ENCODE measurements around the gene KRTAP3-1. TPM values are rescaled to one million over a fixed set of nuclear protein-coding genes. Genes with fewer than 3 reads are reported as not detected.

The KRTAP3-1 gene
- total RNA-seq, 2 experiments from 2014 or later: not detected

- intact Hi-C loops (cut with micrococcal nuclease): no loop called here
- Mint-ChIP-seq H3K27me3 (peaks cover 8% of the 10 kb centered on the region), H3K36me3 (no peaks in the 10 kb centered on the region), H3K9me3 (no peaks in the 10 kb centered on the region), H3K27ac (no peak overlapping the region), H3K4me1 (ENCODE audit: low read depth) (no peaks in the 10 kb centered on the region), H3K4me3 (no peak overlapping the region)
- ChIA-PET POLR2A (no interaction called here), CTCF (no interaction called here)
- no peak for DNase-seq
Observed at GRCh38 chr17:40960144-40960543, 48.8 kb downstream of the KRTAP3-1 start.

Other genes starting within 250 kb of the KRTAP3-1 start
- not detected for gene KRT26, start 236.9 kb downstream of the KRTAP3-1 start, total RNA-seq
- gene KRT27, start 226.6 kb downstream of the KRTAP3-1 start, total RNA-seq: not detected
- gene KRT28, start 209.2 kb downstream of the KRTAP3-1 start, total RNA-seq: not detected
- gene KRT10, start 186.5 kb downstream of the KRTAP3-1 start, total RNA-seq: 10 to 100 TPM; 28.4 to 35.5 TPM
- gene KRT12, start 141.9 kb downstream of the KRTAP3-1 start, total RNA-seq: not detected
- not detected for gene KRT20, start 123.9 kb downstream of the KRTAP3-1 start, total RNA-seq
- gene KRT23, start 71.5 kb downstream of the KRTAP3-1 start, total RNA-seq: not detected
- not detected for gene KRT39, start 42.2 kb downstream of the KRTAP3-1 start, total RNA-seq
- gene KRT40, start 24.8 kb downstream of the KRTAP3-1 start, total RNA-seq: not detected
- not detected for gene KRTAP3-3, start 15.0 kb downstream of the KRTAP3-1 start, total RNA-seq
- not detected for gene KRTAP3-2, start 9.2 kb downstream of the KRTAP3-1 start, total RNA-seq
- not detected for gene KRTAP1-5, start 18.1 kb upstream of the KRTAP3-1 start, total RNA-seq
- gene KRTAP1-4, start 21.1 kb upstream of the KRTAP3-1 start, total RNA-seq: not detected
- gene KRTAP1-3, start 25.7 kb upstream of the KRTAP3-1 start, total RNA-seq: not detected
- not detected for gene KRTAP1-1, start 32.3 kb upstream of the KRTAP3-1 start, total RNA-seq
- gene KRTAP2-1, start 38.2 kb upstream of the KRTAP3-1 start, total RNA-seq: not detected
- gene KRTAP2-2, start 46.1 kb upstream of the KRTAP3-1 start, total RNA-seq: not detected
- not detected for gene KRTAP2-3, start 51.0 kb upstream of the KRTAP3-1 start, total RNA-seq
- not detected for gene KRTAP2-4, start 56.8 kb upstream of the KRTAP3-1 start, total RNA-seq
- gene KRTAP4-7, start 75.0 kb upstream of the KRTAP3-1 start, total RNA-seq: not detected
- not detected for gene KRTAP4-8, start 89.0 kb upstream of the KRTAP3-1 start, total RNA-seq
- gene KRTAP4-16, start 93.1 kb upstream of the KRTAP3-1 start, total RNA-seq: not detected
- gene KRTAP4-9, start 96.3 kb upstream of the KRTAP3-1 start, total RNA-seq: not detected
- gene KRTAP4-11, start 109.2 kb upstream of the KRTAP3-1 start, total RNA-seq: not detected
- gene KRTAP4-12, start 115.1 kb upstream of the KRTAP3-1 start, total RNA-seq: not detected
- not detected for gene KRTAP4-6, start 131.4 kb upstream of the KRTAP3-1 start, total RNA-seq
- not detected for gene KRTAP4-5, start 140.7 kb upstream of the KRTAP3-1 start, total RNA-seq
- gene KRTAP4-4, start 151.6 kb upstream of the KRTAP3-1 start, total RNA-seq: not detected
- gene KRTAP4-3, start 159.1 kb upstream of the KRTAP3-1 start, total RNA-seq: not detected
- gene KRTAP4-2, start 169.1 kb upstream of the KRTAP3-1 start, total RNA-seq: not detected
- not detected for gene KRTAP4-1, start 175.8 kb upstream of the KRTAP3-1 start, total RNA-seq
- not detected for gene KRTAP9-1, start 180.8 kb upstream of the KRTAP3-1 start, total RNA-seq
- not detected for gene KRTAP9-2, start 217.5 kb upstream of the KRTAP3-1 start, total RNA-seq
- not detected for gene KRTAP9-3, start 223.3 kb upstream of the KRTAP3-1 start, total RNA-seq
- not detected for gene KRTAP9-8, start 228.9 kb upstream of the KRTAP3-1 start, total RNA-seq
- not detected for gene KRTAP9-4, start 240.6 kb upstream of the KRTAP3-1 start, total RNA-seq
- not detected for gene KRTAP9-9, start 246.3 kb upstream of the KRTAP3-1 start, total RNA-seq

Data from activated CD4-positive, alpha-beta memory T cell treated with anti-CD3 and anti-CD28 coated beads for 36 hours (primary cell).